Globus pallidus (tissue), 1 donor: Measurements from ENCODE around the gene IPCEF1.

ENCODE experiments used
- DNase-seq: peaks from one replicate; pipeline ENCODE4 v3.0.0-alpha.2; 2015; ENCODE audit warnings: low spot score

The IPCEF1 gene

DNA sequence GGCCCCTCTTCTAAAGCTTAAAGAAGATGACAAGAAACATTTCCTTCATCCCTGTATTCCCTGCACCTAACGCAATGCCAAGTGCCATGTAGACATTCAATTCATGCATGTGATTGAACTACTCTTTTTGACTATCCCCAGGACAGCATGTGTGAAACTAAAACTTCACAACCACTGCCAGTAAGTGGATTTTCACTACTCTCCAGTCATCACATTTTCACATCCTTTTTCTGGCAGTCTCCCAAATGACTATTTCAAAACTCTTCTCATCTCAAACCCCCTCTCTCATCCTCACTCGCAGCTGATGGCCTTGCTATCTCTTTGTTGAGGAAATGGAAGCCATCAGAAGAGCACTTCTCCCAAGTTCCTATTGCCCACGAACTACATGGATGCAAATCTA is 194.9 kb downstream of the IPCEF1 start:
- no peak for DNase-seq

GRCh38 chr6:154159126-154159525 is 197.5 kb downstream of the IPCEF1 start:
- DNase-seq, result no peak

DNA sequence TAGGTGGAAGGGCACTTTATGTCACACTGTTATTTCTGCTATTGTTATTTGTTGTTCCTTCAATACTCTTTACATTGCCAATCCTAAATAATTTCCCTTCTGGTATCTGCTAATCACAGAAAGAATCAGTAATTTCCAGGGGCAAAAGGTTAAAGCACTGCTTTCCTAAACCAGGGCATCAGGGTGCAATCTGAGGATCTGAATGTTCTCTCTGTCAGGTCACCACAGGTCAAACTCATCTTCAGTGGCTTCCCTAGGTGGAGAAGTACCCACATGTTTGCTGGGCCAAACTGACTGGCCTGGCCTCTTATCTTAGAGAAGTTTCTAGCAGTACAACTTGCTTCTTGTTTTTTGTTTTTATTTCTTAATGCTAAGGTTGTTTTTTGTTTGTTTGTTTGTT is 198.9 kb downstream of the IPCEF1 start:
- no peak for DNase-seq

- DNase-seq, result no peak
Observed at GRCh38 chr6:154157082-154157481, 199.5 kb downstream of the IPCEF1 start.

DNA sequence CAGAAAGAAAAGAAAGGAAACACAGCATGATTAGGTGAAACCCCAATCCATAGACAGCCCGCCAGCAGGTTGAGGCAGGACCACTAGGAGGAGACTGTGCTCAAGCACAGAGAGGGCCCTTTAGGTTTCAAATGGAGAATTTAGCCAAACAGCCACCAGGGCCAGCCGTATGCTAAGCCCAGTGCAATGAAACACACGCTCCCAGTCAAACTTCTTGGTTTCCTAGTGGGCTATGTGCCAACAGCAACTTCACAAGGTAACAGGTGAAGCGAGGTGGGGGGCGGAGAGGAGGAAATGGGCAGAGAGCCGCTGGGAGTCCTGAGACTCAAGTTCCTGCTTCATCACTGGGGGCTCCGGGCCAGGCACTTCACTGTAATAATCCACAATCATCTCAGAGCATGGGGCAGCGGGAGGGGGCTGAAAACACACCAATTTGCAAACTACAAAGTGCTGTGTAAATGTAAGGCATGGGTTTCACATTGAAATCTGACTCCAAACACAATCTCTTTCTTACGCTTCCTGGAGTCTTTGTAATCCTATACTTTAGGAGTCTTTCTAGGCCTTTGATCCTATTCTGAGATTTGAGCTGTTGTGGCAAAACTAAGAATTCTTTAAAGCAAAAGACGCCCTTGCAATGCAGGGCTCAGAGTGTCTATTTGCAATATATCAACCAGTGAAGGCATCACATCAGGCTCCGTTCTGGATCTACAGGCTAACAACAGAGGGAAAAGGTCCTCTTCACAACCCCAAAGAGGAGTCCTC is 200.3 kb downstream of the IPCEF1 start:
- no peak for DNase-seq

DNA sequence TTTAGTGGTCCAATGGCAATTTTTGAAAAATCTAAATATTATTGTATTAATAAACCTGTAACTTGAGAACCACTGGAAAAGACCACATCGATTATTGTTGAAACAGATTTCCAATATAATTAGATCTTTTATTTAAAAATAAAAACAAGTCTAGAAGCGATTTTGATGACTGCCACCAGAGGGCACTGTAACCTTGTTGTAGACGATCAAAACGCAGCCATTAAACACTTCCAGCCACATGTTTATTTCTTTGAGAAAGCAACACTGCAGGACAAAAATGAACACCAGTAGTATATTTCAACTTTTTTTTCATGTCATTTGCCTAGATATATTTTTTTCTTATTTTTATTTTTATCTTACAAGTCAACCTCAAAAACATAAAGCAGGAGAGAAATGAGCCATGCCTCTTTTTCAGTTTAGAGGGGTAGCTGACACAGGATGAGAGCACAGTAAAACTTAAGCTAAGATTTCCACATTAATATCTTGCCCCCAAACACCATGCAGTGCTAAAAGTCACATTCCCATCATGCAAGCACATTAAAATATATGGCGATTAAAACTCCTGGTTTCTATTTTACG is 202.1 kb downstream of the IPCEF1 start:
- DNase-seq, result peak; percentile 75

DNA sequence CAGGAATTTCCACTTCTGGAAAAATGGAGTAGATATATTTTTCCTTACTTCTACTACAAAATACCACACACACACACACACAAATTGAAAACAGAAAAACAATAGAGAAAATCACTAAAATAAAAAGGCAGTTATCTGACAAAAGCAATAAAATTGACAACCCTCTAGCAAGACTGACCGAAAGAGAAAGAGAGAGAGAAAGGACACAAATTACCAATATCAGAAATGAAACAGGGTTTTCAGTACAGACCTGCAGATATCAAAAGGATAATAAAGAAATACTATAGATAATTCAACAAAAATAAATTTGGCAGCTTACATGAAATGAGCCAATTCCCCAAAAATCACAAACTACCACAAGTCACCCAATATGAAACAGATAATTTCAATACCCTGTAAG is 212.8 kb downstream of the IPCEF1 start:
- DNase-seq, result no peak

DNA sequence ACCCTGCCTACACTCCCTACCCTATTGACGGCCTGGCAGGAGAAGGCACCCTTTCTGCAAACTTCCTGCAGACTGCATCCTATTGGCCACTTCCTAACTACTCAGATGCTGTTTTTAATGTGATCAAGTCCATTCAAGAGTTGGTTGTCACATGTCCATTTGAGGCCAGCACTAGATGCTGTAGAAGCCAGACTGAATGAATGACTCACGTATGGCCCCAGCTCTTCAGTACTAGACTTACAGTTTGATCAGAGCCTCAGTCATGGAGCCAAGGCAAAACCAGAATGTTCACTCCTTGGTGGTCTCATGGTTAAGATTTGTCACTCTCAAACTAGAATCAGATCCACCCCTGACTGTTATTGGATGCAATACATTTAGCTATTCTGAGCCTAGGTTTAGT is 215.9 kb downstream of the IPCEF1 start:
- no peak for DNase-seq

DNA sequence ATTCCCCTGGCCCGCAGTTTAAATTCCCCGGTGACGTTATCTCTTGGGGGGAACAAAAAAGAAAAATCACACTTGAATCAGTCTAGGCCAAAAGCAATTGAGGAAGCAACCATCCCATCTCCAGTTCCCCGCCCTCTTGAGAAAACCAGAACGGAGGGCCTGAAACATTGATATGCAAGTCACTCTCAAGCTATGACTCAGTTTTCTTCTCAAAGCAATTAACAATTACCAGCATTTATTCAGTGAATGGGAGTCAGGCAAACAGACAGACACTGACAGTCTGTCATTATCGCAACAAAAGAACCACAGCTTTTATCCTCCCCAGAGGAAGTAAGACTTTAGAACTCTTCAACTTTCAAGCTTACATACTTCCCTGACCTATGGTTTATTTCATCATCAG is 216.7 kb downstream of the IPCEF1 start:
- DNase-seq, result peak; percentile 60

GRCh38 chr6:154138793-154139192 is 217.8 kb downstream of the IPCEF1 start:
- DNase-seq, result no peak

GRCh38 chr6:154134471-154135147 is 222.0 kb downstream of the IPCEF1 start:
- DNase-seq, result no peak

DNA sequence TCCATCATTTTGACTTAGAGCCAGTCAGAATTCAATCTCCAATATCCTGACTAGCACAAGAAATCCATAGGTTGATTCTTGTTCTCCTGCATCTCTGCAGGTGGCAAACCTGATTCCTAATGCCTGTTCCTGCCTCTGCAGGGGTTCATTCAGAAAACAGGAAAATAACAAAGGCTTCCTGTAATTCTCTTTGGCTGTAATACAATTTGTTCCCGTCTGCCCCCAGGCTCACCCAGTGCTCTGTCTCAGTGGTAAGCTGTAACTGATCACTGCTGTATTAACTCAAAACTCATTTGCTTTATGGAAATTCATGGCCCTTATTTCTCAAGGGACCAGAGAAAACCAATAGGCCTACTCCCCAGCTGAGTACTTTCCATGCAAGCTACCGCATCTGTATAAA is 228.9 kb downstream of the IPCEF1 start:
- DNase-seq, result no peak

- DNase-seq, result no peak
Observed at GRCh38 chr6:154125421-154125820, 231.2 kb downstream of the IPCEF1 start.

- no peak for DNase-seq
Observed at GRCh38 chr6:154123155-154123956, 233.2 kb downstream of the IPCEF1 start.

DNA sequence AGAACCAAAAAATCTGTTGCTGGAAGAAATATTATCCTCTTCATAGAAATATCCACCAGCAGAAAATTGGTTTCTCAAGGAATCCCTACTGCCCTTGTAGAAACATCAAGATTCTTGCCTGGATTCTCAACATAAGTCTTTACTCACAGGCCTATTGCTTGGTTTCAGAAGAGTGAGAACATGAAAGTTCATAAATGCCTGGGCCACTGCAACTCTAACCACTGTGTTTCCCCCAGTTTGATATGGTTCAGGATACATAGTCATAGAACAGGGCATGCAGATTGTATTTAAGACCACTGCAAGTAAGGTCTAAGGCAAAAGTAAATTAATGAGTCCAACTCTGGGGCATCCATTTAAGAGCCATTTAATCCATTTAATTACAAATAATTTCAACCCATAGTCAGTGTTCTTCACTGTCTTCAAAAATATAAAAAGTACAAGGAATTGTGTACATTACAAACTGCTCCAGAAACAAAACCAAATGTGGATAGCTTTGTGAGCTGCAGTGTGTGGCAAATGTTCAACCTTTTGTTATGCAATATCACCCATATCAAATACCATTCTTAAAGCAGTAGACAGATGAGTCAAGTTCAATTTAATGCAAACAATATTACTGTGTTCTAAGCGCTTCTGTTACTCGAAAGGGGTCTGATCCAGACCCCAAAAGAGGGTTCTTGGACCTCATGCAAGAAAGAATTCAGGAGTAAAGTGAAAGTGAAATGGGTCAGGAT is 234.2 kb downstream of the IPCEF1 start:
- no peak for DNase-seq

GRCh38 chr6:154117485-154117884 is 239.1 kb downstream of the IPCEF1 start:
- no peak for DNase-seq

GRCh38 chr6:154113392-154113791 is 243.2 kb downstream of the IPCEF1 start:
- DNase-seq, result no peak

DNA sequence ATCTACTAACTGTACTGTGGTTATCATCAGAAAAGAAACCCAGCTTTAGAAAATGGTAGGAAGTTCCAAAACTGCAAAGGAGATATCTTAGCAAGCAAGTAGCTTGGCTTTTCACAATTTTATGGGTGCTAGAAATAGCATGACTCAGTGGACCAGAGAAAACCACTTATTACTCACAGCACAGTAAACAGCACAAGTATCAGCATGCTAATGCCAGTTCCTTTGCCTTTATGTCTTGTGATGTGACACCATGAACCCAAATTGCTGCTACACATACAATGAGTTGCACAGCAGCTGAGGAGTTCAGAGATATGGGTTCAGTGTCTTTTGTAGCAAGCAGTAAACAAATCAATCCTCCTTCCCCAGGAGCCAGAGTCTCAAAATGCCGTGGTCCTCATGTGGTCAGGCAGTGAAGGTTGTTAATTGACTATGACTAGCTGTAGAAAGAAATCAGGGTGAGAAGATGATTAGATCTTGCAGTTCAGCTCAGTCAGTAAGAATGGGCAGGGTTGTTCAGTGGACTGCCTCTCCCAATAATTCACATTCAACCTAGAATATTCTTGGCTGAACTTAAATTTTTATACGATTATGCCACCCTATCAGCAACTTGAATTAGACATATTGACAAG is 244.3 kb downstream of the IPCEF1 start:
- no peak for DNase-seq

DNA sequence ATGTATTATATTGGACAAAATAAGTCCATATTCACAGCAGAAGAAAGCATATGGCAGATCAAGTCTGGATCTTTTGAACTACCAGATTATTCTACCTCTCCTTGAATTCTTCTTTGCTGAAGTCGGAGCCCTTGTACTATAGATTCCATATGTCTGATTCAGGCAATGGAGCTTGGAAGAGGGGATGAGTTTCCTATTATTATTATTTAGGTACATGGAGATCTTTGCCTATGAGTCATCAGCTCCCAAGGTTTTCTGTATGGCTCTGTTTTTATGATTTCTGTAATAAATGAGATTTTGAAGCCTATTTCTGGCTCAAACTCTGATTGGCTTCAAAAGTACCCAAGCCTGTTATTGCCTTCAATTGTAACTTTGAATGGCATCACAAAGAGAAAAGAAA is 245.6 kb downstream of the IPCEF1 start:
- DNase-seq, result no peak

DNA sequence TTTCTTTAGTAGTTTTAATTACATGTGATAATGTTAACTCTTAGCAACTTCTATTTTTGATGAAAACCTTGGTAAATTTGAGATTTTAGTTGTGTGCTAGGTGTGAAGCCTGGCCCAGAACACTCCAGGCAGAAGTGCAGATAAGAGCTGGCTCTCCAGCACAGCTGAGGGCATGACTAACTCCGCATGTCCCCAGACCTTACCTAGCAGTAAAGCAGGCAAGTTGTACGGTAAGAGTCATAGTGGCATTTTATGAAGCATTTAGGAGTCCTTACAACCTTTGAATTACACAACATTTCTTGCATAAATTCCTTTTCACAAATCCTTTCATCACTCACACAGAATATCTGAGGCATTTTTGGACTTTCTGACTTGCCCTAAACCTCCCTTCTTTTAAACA is 250.4 kb downstream of the IPCEF1 start:
- no peak for DNase-seq
